Choroid plexus epithelial cell (primary cell): ENCODE results near the gene FAM83G.

ENCODE experiments used
- DNase-seq: peaks from one replicate; pipeline ENCODE4 v3.0.0-alpha.2; 2010; ENCODE audit warnings: low read depth
- H3K4me3 ChIP-seq: 2 replicates; pipeline ENCODE4 v1.5.1; 2011; ENCODE audit warnings: low read depth, mild to moderate bottlenecking, control low read depth, low read length, moderate library complexity
- TF ChIP-seq, protein P1 (sequence below): conservative IDR thresholded peaks from 2 replicates; pipeline ENCODE4 v1.5.1; 2011; ENCODE audit warnings: low read depth, mild to moderate bottlenecking, control low read depth, inconsistent platforms, low read length, moderate library complexity

The FAM83G gene

DNA sequence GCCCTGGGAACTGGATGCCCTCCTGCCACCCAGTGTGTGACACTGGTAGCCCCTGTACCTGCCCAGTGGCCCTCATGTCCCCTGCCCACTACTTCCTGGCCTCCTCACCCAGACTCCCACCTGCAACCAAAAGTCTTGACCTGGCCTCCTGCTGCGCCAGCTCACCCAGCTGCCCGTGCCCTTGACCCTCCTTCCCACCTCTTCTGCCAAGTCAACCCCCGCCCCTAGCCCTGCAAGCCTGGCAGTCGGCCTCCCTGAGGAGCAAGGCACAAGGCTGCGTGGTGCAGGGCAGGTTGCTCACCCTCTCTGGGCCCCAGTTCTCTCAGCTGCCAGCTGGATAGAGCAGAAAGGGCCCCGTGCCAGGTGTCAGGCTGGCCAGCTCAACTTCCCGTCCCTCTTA is 12.3 kb upstream of the FAM83G start:
- H3K4me3 ChIP-seq: no peak overlapping the region
- TF ChIP-seq, protein P1, sequence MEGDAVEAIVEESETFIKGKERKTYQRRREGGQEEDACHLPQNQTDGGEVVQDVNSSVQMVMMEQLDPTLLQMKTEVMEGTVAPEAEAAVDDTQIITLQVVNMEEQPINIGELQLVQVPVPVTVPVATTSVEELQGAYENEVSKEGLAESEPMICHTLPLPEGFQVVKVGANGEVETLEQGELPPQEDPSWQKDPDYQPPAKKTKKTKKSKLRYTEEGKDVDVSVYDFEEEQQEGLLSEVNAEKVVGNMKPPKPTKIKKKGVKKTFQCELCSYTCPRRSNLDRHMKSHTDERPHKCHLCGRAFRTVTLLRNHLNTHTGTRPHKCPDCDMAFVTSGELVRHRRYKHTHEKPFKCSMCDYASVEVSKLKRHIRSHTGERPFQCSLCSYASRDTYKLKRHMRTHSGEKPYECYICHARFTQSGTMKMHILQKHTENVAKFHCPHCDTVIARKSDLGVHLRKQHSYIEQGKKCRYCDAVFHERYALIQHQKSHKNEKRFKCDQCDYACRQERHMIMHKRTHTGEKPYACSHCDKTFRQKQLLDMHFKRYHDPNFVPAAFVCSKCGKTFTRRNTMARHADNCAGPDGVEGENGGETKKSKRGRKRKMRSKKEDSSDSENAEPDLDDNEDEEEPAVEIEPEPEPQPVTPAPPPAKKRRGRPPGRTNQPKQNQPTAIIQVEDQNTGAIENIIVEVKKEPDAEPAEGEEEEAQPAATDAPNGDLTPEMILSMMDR: no peak
- no peak for DNase-seq

DNA sequence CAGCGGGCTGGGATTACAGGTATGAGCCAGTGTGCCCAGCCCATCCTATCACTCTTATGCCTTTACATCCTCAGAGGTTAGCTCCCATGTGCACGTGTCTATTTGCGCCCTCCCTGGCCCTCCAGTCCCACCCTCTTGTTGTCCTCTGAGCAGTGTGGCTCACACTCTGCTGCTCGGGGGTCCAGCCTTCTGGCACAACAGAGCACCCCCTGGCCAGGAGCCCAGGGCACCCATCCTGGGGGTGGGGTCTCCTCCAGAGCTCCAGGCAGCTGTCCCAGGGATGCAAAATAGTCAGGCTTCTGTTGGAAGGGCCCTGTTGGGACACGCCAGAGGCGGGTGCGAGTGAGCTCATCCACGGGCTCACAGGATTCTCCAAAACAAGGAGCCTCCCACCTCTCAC is 11.7 kb upstream of the FAM83G start:
- no peak overlapping the region for H3K4me3 ChIP-seq
- TF ChIP-seq, protein P1: no peak
- DNase-seq: no peak

DNA sequence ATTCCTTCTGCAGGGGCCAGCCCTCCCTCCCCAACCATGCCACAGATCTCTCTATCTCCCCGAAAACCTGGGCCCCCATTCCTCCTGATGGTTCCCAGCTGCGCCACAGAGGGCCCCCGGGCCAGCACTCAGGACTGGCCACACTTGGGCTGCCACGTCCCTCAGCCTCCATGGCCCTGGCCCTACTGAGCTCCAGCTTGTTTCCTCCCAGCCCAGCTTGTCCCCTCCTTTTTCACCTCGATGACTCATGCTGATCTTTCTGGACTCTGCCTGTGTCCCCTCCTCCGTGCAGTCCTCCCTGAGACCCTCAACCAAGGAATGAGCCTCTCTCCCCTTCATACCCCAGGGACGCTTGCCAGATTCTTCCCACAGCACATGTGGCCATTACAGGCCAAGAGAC is 10.9 kb upstream of the FAM83G start:
- TF ChIP-seq, protein P1: no peak

DNA sequence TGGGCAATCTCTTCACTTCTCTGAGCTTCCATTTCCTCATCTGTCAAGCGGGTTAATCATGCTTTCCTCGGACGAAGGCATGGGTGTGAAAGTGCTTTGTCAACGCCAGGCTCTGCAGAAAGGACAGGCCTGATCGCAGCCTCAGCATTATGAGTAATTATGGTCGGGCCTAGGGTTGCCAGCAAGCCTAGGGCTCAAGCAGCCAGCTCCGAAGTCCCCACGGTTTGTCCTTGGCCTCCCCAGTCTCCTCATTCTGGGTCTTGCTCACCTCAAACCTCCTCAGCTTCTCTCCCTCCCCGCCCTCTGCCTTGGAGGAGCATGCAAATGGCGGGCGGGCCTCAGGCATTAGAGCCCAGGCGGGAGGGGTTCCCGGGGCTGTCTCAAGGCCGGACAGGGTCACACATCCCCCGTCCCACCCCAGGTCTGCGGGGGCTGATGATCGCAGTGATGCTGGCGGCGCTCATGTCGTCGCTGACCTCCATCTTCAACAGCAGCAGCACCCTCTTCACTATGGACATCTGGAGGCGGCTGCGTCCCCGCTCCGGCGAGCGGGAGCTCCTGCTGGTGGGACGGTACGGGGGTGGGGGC is 10.2 kb upstream of the FAM83G start:
- DNase-seq: no peak
- no peak overlapping the region for H3K4me3 ChIP-seq
- TF ChIP-seq, protein P1: no peak

More for the DNA sequence above, 10.9 kb upstream of the FAM83G start:
- no peak overlapping the region for H3K4me3 ChIP-seq
- no peak for DNase-seq

DNA sequence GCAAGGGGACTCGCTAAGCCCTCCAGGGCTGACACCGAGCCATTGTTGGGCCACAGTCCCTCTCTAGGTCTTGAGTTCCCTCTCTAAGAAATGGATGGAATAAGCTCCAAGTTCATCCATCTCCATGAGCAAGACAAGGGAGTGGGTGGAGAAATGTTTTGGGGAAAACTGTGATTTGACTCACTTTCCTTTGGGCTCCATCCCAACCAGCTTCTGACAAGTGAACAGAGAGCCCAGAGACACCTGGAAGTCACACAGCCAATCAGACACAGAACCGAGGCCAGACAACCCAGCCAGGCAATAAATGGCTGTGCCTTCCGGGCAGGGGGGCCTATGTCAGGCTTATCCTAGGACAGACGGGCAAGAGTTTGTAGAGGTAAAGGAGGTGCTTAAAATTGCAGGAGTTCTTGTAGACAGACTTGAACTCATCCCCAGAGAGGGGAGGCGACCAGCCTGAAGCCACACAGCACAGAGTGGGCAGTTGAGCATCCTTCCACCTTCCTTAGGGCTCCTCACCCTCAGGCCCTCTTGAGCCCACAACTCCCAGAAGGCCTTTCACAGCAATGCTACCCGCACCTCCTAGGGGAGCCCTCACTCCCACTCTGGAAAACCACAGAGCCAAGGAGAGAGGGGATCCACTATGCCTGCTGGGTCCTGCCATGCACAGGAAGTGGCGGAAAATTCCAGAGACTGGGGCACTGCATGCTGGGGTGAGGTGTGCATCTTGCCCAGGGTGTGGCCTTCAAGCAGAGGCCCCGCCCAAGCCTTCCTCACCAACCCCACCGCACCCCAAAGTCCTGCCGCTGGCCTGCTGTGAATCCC is 9.5 kb upstream of the FAM83G start:
- TF ChIP-seq, protein P1: no peak
- H3K4me3 ChIP-seq: no peak overlapping the region
- DNase-seq: no peak

DNA sequence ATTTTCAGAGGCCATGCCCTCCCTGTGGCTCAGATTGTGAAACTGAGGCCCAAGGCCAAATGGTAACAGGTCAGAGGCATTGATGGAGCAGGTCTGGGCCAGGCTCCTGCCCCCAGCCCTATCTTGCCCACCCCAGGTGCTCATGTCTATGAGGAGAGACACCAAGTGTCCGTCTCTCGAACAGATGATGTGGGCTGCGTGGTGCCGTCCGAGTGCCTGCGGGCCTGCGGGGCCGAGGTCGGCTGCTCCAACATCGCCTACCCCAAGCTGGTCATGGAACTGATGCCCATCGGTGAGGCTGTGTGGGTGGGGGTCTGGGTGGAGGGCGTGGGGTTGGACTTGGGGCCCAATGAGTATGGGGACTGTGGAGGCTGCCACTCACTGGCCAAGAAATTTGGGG is 8.7 kb upstream of the FAM83G start:
- DNase-seq: no peak
- TF ChIP-seq, protein P1: no peak
- no peak overlapping the region for H3K4me3 ChIP-seq
